PC-9 (cell line): ENCODE measurements around the gene DAND5. TPM values are rescaled to one million over a fixed set of nuclear protein-coding genes. Genes with fewer than 3 reads are reported as not detected.
"Not testable (repeated sequence)": the region's sequence is repeated elsewhere in the genome, so short reads cannot be mapped to it uniquely, and the experiment has no call there.

Experiments
- BruUV-seq: library from RNA; stranded (reverse); fragments of 400-500 nt; replicated peaks from 2 replicates; lab custom pipeline; 2021; lab: Mats Ljungman, UMichigan
- CTCF ChIA-PET: fragments of 300-600 bp; sonication (Branson Sonifier 250); formaldehyde crosslinking; loops from one replicate; lab custom pipeline; 2022; ENCODE audit warnings: antibody characterized with exemption; lab: Charles Lee
- POLR2A ChIA-PET: fragments of 300-600 bp; sonication (Branson Sonifier 250); formaldehyde crosslinking; loops from one replicate; lab custom pipeline; 2022; ENCODE audit warnings: antibody characterized with exemption; ENCODE audit not compliant: unreplicated experiment; lab: Charles Lee
- DNase-seq, 2 experiments: peaks; one replicate each; pipeline versions ENCODE4 v3.0.0 to v3.0.0-alpha.2; 2015 to 2022; ENCODE audit warnings: mixed read lengths in 1 of 2
- H2AFZ ChIP-seq: fragments of 200-600 bp; sonication (generic); 2 replicates; pipeline ENCODE4 v1.8.1; 2017; ENCODE audit warnings: antibody characterized with exemption
- H3F3A ChIP-seq: fragments of 200-600 bp; sonication (generic); 2 replicates; pipeline ENCODE4 v1.8.1; 2017; ENCODE audit warnings: antibody characterized with exemption, mild to moderate bottlenecking, low read depth; ENCODE audit not compliant: insufficient read depth
- H3K27ac ChIP-seq: fragments of 200-600 bp; sonication (generic); 2 replicates; pipeline ENCODE4 v1.6.1; 2016; ENCODE audit warnings: mixed run types
- H3K27me3 ChIP-seq: fragments of 200-600 bp; sonication (generic); 2 replicates; pipeline ENCODE4 v1.6.1; 2016; ENCODE audit warnings: low read depth, mixed run types; ENCODE audit not compliant: insufficient read depth
- H3K36me3 ChIP-seq: fragments of 200-600 bp; sonication (generic); 2 replicates; pipeline ENCODE4 v1.6.1; 2016; ENCODE audit warnings: low read depth, mixed run types
- H3K4me1 ChIP-seq: fragments of 200-600 bp; sonication (generic); replicated peaks from 2 replicates; pipeline ENCODE4 v1.6.1; 2016; ENCODE audit warnings: mixed run types; ENCODE audit not compliant: insufficient read depth
- H3K4me2 ChIP-seq: fragments of 200-600 bp; sonication (generic); 2 replicates; pipeline ENCODE4 v1.6.1; 2017; ENCODE audit warnings: mixed run types
- H3K4me3 ChIP-seq: fragments of 200-600 bp; sonication (generic); 2 replicates; pipeline ENCODE4 v1.6.1; 2016; ENCODE audit warnings: mixed run types
- H3K79me2 ChIP-seq: fragments of 200-600 bp; sonication (generic); 2 replicates; pipeline ENCODE4 v1.6.1; 2017; ENCODE audit warnings: low read depth, mixed run types
- H3K9me2 ChIP-seq: fragments of 200-600 bp; sonication (generic); 2 replicates; pipeline ENCODE4 v1.8.1; 2017; ENCODE audit warnings: mild to moderate bottlenecking; ENCODE audit not compliant: insufficient read depth
- H3K9me3 ChIP-seq: fragments of 200-600 bp; sonication (generic); 2 replicates; pipeline ENCODE4 v1.8.1; 2016; ENCODE audit warnings: low read depth; ENCODE audit not compliant: insufficient read depth
- H4K20me1 ChIP-seq: fragments of 200-600 bp; sonication (generic); 2 replicates; pipeline ENCODE4 v1.8.1; 2017; ENCODE audit not compliant: insufficient read depth
- EZH2 ChIP-seq: fragments of 200-600 bp; sonication (generic); IDR thresholded peaks from 2 replicates; pipeline ENCODE4 v1.8.0; 2017; ENCODE audit warnings: antibody characterized with exemption, low read depth
- intact Hi-C: fragments of 100-400 bp; cut with micrococcal nuclease; formaldehyde crosslinking; loops from one replicate; pipeline ENCODE4 v1.10.0; 2022; ENCODE audit not compliant: unreplicated experiment
- total RNA-seq: library from RNA; stranded (reverse); gene quantifications from 2 replicates; pipeline ENCODE4 v1.2.3, GENCODE V29; 2021
- TF ChIP-seq, protein P1 (sequence below): fragments of 200-600 bp; sonication (generic); conservative IDR thresholded peaks from 2 replicates; pipeline ENCODE4 v1.6.1; 2017; ENCODE audit warnings: mixed run types, antibody characterized with exemption, mild to moderate bottlenecking, moderate library complexity

The DAND5 gene
- total RNA-seq, 1 experiment from 2014 or later = 0.20 TPM

DNA sequence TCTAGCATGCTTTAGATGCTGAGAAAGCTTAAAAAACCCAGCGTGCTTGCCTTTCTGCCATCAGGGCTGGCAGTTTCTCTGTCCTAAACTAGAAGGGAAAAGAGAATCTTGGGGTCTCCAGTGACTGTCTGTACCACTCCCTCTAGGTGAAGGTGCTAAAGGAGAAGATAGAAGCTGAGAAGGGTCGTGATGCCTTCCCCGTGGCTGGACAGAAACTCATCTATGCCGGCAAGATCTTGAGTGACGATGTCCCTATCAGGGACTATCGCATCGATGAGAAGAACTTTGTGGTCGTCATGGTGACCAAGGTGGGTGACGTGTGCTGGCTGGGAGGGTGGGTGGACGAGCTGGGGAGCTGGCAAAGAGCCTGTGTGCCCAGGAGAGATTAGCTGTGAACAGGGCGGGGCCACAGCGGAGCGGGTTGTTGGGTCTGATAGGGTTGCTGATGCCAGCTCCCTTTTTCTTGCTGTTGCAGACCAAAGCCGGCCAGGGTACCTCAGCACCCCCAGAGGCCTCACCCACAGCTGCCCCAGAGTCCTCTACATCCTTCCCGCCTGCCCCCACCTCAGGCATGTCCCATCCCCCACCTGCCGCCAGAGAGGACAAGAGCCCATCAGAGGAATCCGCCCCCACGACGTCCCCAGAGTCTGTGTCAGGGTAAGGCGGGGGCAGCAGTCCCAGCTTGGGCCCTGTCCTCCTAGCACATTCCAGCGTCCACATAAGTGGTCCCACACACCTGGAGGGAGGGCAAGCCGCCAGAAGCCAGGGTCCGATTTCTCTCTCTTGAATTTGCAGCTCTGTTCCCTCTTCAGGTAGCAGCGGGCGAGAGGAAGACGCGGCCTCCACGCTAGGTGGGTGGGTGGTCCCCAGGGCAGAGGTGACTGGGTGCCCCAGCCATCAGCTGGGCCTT, 21.4 kb upstream of the DAND5 start:
- DNase-seq = no peak
- Histone ChIP-seq H3K9me2 (no peaks in the 10 kb centered on the region), H3K4me2 (peak overlapping the region; percentile 97), H3K4me3 (no peak overlapping the region), H2AFZ (no peak overlapping the region), H3K27ac (no peak overlapping the region), H3K36me3 (peaks cover 45% of the 10 kb centered on the region), H4K20me1 (peaks cover 36% of the 10 kb centered on the region), H3K4me1 (peaks cover 23% of the 10 kb centered on the region), H3F3A (peaks cover 91% of the 10 kb centered on the region), H3K27me3 (no peaks in the 10 kb centered on the region), H3K79me2 (peaks cover 32% of the 10 kb centered on the region), H3K9me3 (no peaks in the 10 kb centered on the region)
- no TSS peak for BruUV-seq
- no peak for TF ChIP-seq EZH2
- intact Hi-C loops = no loop called here
- ChIA-PET CTCF (no interaction called here), POLR2A (interaction anchor here (0.7 kb wide), 1 partner anchor 103 kb away, joined by 5 read pairs; no protein-coding TSS in a partner anchor)

DNA sequence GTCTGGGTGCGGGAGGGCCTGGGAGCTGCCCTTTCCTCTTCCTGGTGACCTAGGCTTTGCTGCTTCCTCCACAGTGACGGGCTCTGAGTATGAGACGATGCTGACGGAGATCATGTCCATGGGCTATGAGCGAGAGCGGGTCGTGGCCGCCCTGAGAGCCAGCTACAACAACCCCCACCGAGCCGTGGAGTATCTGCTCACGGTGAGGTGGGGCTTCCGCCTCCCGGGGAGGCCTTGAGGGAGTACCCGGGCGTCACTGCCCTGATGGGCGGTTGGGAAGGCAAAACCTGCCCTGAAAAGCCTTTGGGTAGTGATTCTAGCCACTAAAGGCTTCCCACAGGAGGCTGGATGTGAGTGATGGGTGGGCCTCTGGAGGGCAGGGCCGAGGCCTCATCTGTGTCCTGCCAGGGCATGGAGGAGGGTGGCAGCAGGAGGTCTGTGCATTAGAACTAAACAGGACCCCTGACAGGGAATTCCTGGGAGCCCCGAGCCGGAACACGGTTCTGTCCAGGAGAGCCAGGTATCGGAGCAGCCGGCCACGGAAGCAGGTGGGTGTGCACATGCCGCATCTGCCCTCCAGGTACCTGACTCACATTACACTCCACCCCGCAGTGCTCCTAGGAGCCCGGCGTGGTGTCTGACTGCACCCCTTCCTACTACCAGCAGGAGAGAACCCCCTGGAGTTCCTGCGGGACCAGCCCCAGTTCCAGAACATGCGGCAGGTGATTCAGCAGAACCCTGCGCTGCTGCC, 20.6 kb upstream of the DAND5 start:
- no TSS peak for BruUV-seq
- H3K79me2 ChIP-seq = peaks cover 38% of the 10 kb centered on the region
- H3K4me3 ChIP-seq = no peak overlapping the region
- no peak overlapping the region for H3K4me2 ChIP-seq
- peaks cover 39% of the 10 kb centered on the region for H4K20me1 ChIP-seq
- ChIA-PET CTCF (no interaction called here), POLR2A (no interaction called here)
- peaks cover 23% of the 10 kb centered on the region for H3K4me1 ChIP-seq
- no peaks in the 10 kb centered on the region for H3K27me3 ChIP-seq
- no peak overlapping the region for H3K27ac ChIP-seq
- TF ChIP-seq, protein P1, sequence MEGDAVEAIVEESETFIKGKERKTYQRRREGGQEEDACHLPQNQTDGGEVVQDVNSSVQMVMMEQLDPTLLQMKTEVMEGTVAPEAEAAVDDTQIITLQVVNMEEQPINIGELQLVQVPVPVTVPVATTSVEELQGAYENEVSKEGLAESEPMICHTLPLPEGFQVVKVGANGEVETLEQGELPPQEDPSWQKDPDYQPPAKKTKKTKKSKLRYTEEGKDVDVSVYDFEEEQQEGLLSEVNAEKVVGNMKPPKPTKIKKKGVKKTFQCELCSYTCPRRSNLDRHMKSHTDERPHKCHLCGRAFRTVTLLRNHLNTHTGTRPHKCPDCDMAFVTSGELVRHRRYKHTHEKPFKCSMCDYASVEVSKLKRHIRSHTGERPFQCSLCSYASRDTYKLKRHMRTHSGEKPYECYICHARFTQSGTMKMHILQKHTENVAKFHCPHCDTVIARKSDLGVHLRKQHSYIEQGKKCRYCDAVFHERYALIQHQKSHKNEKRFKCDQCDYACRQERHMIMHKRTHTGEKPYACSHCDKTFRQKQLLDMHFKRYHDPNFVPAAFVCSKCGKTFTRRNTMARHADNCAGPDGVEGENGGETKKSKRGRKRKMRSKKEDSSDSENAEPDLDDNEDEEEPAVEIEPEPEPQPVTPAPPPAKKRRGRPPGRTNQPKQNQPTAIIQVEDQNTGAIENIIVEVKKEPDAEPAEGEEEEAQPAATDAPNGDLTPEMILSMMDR = no peak
- no peak for TF ChIP-seq EZH2
- H3K9me3 ChIP-seq = no peaks in the 10 kb centered on the region
- intact Hi-C loops = no loop called here
- peaks cover 89% of the 10 kb centered on the region for H3F3A ChIP-seq
- no peak for DNase-seq
- H3K36me3 ChIP-seq = peaks cover 39% of the 10 kb centered on the region
- no peak overlapping the region for H2AFZ ChIP-seq
- no peaks in the 10 kb centered on the region for H3K9me2 ChIP-seq

DNA sequence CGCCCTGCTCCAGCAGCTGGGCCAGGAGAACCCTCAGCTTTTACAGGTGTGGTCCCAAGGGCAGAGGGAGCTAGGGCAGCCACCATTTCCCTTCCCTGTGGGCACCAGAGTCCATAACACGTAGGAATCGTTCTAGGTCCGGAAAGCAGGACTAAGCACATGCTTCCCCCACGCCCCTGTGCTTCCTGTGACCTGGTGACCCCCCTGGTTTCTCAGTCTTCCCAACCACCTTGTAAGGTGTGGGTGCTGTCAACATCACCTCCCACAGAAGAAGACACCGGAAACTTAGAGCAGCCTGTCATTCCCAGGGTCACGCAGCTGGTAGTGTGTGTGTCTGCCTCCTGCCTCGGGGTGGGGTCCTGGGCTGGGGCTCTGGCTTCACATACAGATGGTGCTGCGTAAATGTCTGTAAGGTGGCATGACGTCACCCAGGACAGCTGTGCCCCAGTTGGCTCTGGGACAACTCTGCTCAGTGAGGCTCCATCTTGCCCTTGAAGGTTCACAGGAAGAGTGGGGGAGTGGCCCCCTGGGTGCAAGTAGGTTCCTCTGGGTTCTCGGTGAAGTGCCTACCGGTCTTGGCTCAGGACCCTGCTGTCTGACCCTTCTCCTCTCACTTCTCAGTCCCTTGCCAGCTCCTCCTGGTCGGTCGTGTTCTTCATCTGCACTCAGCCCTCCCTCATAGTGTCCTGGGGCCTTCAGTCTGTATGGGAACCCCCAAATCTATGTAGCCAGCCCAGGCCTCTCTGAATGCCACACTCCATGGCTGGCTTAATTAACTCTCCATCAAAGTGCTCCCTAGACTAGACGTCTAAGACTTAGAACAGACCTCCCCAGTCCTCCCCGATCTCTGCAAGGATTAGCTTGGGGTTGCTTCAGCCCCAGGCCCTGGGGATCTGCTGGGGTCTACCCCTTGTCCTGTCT, 19.8 kb upstream of the DAND5 start:
- Histone ChIP-seq H2AFZ (no peak overlapping the region), H3K9me2 (no peaks in the 10 kb centered on the region), H3K4me2 (no peak overlapping the region), H4K20me1 (peaks cover 44% of the 10 kb centered on the region), H3K4me1 (peaks cover 23% of the 10 kb centered on the region), H3K27ac (no peak overlapping the region), H3K9me3 (no peaks in the 10 kb centered on the region), H3K4me3 (no peak overlapping the region), H3F3A (peaks cover 89% of the 10 kb centered on the region), H3K79me2 (peaks cover 46% of the 10 kb centered on the region), H3K36me3 (peaks cover 39% of the 10 kb centered on the region), H3K27me3 (no peaks in the 10 kb centered on the region)
- ChIA-PET CTCF (interaction anchor here (0.6 kb wide), 1 partner anchor 17 kb away, joined by 12 read pairs; no protein-coding TSS in a partner anchor), POLR2A (interaction anchor here (0.6 kb wide), 1 partner anchor 157 kb away, joined by 4 read pairs; no protein-coding TSS in a partner anchor)
- no peak for DNase-seq
- no peak for TF ChIP-seq EZH2
- TF ChIP-seq, protein P1 = no peak
- no TSS peak for BruUV-seq
- intact Hi-C loops = no loop called here

DNA sequence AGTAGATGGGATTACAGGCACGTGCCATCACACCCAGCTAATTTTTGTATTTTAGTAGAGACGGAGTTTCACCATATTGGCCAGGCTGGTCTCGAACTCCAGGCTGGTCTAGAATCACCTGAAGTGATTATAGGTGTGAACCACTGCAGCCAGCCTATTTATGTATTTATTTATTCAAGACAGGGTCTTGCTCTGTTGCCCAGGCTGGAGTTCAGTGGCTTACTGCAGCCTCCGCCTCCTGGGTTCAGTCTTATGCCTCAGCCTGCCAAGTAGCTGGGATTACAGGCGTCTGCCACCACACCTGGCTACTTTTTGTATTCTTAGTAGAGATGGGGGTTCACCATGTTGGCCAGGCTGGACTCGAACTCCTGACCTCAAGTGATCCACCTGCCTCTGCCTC, 17.3 kb upstream of the DAND5 start:
- BruUV-seq, H3K9me3 ChIP-seq, H3K4me2 ChIP-seq, H3K27me3 ChIP-seq, DNase-seq, H3K9me2 ChIP-seq, POLR2A ChIA-PET, intact Hi-C loops, H3K27ac ChIP-seq, H3K4me3 ChIP-seq, H2AFZ ChIP-seq, CTCF ChIA-PET: not testable (repeated sequence)
- H3K36me3 ChIP-seq = peaks cover 39% of the 10 kb centered on the region
- H3K79me2 ChIP-seq = peaks cover 57% of the 10 kb centered on the region
- H4K20me1 ChIP-seq = peaks cover 36% of the 10 kb centered on the region
- peaks cover 26% of the 10 kb centered on the region for H3K4me1 ChIP-seq
- peaks cover 91% of the 10 kb centered on the region for H3F3A ChIP-seq
